Iris pigment epithelial cell (primary cell): ENCODE measurements around the gene SMIM24.
A peak's percentile ranks its signal among the peaks of the same experiment; 100 is the strongest.
"Not testable (repeated sequence)": the region's sequence is repeated elsewhere in the genome, so short reads cannot be mapped to it uniquely, and the experiment has no call there.

ENCODE experiments used
- DNase-seq: peaks from one replicate; pipeline ENCODE4 v3.0.0-alpha.2; 2011; ENCODE audit warnings: low read depth

Gene SMIM24

GRCh38 chr19:3455960-3456601, 24.2 kb downstream of the SMIM24 start:
- no peak for DNase-seq

GRCh38 chr19:3455393-3455955, 24.9 kb downstream of the SMIM24 start:
- no peak for DNase-seq

- no peak for DNase-seq
Observed at GRCh38 chr19:3454656-3455392, 25.5 kb downstream of the SMIM24 start.

GRCh38 chr19:3453840-3454239, 26.5 kb downstream of the SMIM24 start:
- DNase-seq: no peak

- not testable (repeated sequence) for DNase-seq
Observed at GRCh38 chr19:3452942-3453214, 27.4 kb downstream of the SMIM24 start.

- no peak for DNase-seq
Observed at GRCh38 chr19:3452171-3452941, 28.0 kb downstream of the SMIM24 start.

- DNase-seq: no peak
Observed at GRCh38 chr19:3451451-3451866, 28.9 kb downstream of the SMIM24 start.

GRCh38 chr19:3450796-3451411, 29.4 kb downstream of the SMIM24 start:
- peak; percentile 100 for DNase-seq

GRCh38 chr19:3448616-3449334, 31.6 kb downstream of the SMIM24 start:
- DNase-seq: no peak

- DNase-seq: not testable (repeated sequence)
Observed at GRCh38 chr19:3446657-3447056, 33.7 kb downstream of the SMIM24 start.

- no peak for DNase-seq
Observed at GRCh38 chr19:3444695-3445234, 35.6 kb downstream of the SMIM24 start.

- peak; percentile 67 for DNase-seq
Observed at GRCh38 chr19:3443840-3444694, 36.3 kb downstream of the SMIM24 start.

GRCh38 chr19:3442487-3443071, 37.7 kb downstream of the SMIM24 start:
- DNase-seq: no peak

GRCh38 chr19:3441986-3442329, 38.4 kb downstream of the SMIM24 start:
- DNase-seq: no peak

- DNase-seq: no peak
Observed at GRCh38 chr19:3441089-3441985, 39.0 kb downstream of the SMIM24 start.

GRCh38 chr19:3440082-3440481, 40.2 kb downstream of the SMIM24 start:
- DNase-seq: no peak

GRCh38 chr19:3434630-3435553, 45.4 kb downstream of the SMIM24 start:
- DNase-seq: peak; percentile 97
